Measurements from ENCODE around the gene SETD4.

Gene SETD4

GRCh38 chr21:36048357-36048756 lies 12.0 kb downstream of the SETD4 start:
- in situ Hi-C loops (cut with MboI; ENCODE audit: low sequenced_read_pairs): no loop called here

DNA sequence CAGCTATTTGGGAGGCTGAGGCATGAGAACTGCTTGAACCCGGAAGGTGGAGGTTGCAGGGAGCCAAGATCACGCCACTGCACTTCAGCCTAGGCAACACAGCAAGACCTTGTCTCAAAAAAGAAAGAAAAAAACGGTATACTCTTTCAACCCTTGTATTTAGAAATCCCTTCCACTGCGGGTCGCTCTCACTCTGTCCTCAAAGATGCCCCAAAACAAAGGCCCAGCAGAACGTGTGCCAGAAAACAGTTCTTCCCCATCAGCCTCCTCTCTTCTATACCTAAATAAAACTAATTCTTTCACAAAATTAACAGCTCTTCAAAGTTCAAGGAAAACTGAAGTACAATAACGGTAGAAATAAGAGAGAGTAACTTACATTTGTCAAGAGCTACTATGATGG lies 13.2 kb downstream of the SETD4 start:
- in situ Hi-C loops (cut with MboI; ENCODE audit: low sequenced_read_pairs): no loop called here

DNA sequence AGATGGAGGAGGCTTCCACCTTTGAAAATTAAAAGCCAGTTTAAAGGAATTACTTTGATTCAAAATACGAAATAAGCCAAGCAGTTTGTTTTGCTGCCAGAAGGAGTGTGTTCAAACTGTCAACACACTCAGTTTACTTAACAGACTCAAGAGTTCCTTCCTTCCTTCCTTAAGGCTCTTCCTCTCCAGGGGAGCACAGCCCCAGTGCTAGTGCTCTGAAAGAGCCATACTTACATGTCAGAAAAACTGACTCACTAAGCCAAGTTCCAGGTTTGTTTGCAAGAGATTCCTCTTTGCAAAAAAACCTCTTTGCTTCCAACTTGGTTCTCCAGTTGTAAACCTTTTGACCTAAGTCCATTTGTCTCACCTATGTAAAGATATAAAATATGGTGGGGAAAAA lies 14.3 kb downstream of the SETD4 start:
- in situ Hi-C loops (cut with MboI; ENCODE audit: low sequenced_read_pairs): no loop called here

DNA sequence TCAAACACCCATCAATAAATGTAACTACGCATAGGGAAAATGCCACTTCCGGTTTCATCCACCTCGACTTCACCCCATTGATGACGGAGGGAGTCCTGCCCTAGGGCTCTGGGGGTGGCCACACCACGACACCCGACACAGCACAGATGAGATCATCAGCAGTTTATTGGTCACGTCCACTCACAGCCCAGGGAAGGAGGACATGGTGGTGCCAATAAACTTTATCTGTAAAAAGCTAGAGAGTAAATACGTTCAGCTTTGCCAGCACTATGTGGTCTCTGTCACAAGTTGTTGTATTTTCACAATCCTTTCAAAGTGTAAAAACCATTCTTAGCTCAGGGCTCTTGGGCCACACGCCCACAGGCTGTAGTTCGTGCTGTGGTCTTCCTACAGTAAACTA lies 16.3 kb downstream of the SETD4 start:
- in situ Hi-C loops (cut with MboI; ENCODE audit: low sequenced_read_pairs): no loop called here

GRCh38 chr21:36041910-36042309 lies 18.4 kb downstream of the SETD4 start:
- in situ Hi-C loops (cut with MboI; ENCODE audit: low sequenced_read_pairs): no loop called here

- in situ Hi-C loops (cut with MboI; ENCODE audit: low sequenced_read_pairs): no loop called here
Observed at GRCh38 chr21:36040389-36040788, 19.9 kb downstream of the SETD4 start.

- in situ Hi-C loops (cut with MboI; ENCODE audit: low sequenced_read_pairs): no loop called here
Observed at GRCh38 chr21:36039861-36040260, 20.5 kb downstream of the SETD4 start.

- in situ Hi-C loops (cut with MboI; ENCODE audit: low sequenced_read_pairs): no loop called here
Observed at GRCh38 chr21:36038701-36039497, 21.4 kb downstream of the SETD4 start.

DNA sequence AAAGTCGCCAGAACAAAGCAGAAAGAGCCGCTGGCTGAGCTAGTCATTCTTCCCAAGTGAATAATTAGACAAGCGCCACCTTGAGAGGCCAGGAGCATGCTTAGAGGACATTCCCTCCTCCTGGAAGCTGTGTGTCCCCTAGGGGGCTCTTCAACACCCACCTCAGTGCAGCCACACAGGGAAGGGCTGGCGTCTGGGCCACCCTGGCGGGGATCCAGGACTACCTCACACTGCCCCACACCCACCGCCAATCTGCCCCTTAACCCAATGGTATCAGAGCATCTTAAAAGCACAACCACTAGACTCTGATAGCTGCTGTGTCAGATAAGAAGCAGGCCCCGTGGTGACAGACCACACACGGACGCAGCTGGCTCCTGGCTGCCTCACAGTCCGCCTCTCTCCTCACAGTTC lies 24.9 kb downstream of the SETD4 start:
- in situ Hi-C loops (cut with MboI; ENCODE audit: low sequenced_read_pairs): no loop called here

- in situ Hi-C loops (cut with MboI; ENCODE audit: low sequenced_read_pairs): no loop called here
Observed at GRCh38 chr21:36034211-36034913, 26.0 kb downstream of the SETD4 start.

DNA sequence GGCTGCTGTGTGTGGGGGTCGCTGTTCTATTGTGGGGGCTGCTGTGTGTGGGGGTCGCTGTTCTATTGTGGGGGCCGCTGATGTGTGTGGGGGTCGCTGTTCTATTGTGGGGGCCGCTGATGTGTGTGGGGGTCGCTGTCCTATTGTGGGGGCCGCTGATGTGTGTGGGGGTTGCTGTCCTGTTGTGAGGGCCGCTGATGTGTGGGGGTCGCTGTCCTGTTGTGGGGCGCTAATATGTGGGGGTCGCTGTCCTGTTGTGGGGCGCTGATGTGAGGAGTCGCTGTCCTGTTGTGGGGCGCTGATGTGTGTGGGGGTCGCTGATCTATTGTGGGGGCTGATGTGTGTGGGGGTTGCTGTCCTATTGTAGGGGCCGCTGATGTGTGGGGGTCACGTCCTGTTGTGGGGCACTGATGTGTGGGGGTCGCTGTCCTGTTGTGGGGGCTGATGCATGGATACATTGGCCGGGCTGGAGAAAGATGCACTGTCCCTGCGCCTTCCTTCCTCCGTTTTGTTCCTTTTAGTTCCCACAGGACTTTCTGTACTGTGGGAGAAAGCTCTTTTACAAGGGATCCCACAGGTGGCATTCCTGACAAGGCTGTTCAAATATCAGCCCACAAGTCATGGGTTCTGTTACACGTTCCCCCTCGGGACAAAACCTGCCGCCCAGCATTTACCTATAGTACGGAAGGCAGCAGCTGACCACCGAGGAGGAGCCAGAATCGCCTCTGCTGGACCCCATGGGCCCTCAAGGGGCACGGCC lies 27.5 kb downstream of the SETD4 start:
- in situ Hi-C loops (cut with MboI; ENCODE audit: low sequenced_read_pairs): no loop called here

DNA sequence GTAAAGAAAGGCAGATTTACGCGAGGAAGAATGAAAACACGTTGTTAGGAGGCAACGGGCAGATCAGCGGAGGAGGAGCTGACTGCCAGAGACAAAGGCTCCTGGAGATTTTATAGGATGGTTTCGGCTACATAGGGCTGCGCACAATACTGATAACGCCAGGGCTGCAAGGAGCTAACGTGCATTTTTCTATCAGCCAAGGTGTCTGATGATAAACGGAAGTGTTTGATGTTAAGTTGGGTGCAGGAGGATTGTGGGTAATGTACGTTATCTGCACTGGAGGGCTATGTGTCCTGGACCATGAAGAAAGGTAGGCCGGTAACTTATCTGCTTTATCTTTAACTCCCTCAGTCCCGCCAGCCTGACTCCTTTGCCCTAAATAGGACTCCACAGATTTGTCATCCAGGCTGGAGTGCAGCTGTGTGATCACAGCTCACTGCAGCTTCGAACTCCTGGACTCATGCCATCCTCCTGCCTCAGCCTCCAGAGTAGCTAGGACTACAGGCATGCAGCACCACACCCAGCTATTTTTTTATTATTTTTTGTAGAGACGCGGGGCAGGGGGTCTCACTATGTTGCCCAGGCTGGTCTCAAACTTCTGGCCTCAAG lies 29.6 kb downstream of the SETD4 start:
- in situ Hi-C loops (cut with MboI; ENCODE audit: low sequenced_read_pairs): no loop called here

GRCh38 chr21:36029309-36029708 lies 31.0 kb downstream of the SETD4 start:
- in situ Hi-C loops (cut with MboI; ENCODE audit: low sequenced_read_pairs): no loop called here

DNA sequence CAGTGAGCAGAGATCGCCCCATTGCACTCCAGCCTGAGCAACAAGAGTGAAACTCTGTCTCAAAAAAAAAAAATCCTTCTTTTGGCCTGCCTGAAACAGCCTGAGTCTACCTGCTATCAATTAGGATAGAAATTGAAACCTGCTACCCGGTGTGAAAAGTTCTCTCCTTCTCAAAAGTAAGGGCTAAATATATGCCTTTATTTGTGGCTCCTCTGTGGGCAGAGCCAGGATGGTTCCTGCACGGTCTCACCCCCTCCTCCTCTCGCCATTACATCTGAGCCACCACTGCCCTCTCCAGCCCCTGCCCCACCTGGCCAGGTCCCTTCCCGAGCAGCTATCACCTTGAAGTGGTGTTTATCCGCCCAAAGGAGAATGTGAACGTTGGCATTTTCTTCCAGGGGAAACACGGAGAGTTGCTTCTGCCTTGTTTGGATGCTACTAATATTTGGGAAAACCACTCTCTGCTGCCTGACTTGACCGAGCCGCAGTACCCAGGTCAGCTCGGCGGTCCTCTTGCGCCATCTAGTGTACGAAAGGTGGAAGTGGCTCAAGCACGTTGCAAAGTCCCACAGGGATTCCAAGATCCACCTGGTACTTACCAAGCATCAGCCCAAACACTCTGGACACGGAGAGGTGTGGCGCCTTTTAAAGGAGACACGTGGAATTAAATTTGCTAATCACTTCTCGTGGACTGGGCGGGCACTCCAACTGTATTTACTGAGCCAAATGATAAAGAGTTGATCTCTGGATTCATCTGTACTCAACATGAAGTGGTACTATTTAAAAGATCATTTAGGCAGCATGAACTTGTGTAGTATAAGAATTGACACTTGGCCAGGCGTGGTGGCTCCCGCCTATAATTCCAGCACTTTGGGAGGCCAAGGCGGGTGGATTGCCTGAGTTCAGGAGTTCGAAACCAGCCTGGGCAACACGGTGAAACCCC lies 31.9 kb downstream of the SETD4 start:
- in situ Hi-C loops (cut with MboI; ENCODE audit: low sequenced_read_pairs): no loop called here

GRCh38 chr21:36027347-36027746 lies 33.0 kb downstream of the SETD4 start:
- in situ Hi-C loops (cut with MboI; ENCODE audit: low sequenced_read_pairs): no loop called here

DNA sequence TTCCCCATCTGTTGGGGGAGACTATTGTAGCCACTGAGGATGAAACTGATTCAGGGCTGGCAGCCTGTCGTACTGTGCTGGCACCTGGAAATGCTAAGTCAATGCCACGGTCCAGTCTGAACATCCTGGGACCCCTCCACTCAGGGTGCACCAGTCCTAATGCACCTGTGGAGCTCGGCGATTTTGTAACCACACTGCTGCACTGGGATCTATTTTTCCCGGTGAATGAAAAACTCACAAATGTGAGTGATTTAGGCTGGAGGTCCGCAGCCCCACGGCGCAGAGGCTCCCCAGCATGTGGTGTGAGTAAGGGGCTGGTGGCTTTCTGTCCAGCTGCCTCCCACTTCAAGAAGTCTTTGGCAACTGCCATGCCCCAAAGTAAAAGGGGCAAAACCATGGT lies 35.5 kb downstream of the SETD4 start:
- in situ Hi-C loops (cut with MboI; ENCODE audit: low sequenced_read_pairs): no loop called here

- in situ Hi-C loops (cut with MboI; ENCODE audit: low sequenced_read_pairs): no loop called here
Observed at GRCh38 chr21:36023092-36023480, 37.2 kb downstream of the SETD4 start.

- in situ Hi-C loops (cut with MboI; ENCODE audit: low sequenced_read_pairs): no loop called here
Observed at GRCh38 chr21:36022427-36023091, 37.8 kb downstream of the SETD4 start.

DNA sequence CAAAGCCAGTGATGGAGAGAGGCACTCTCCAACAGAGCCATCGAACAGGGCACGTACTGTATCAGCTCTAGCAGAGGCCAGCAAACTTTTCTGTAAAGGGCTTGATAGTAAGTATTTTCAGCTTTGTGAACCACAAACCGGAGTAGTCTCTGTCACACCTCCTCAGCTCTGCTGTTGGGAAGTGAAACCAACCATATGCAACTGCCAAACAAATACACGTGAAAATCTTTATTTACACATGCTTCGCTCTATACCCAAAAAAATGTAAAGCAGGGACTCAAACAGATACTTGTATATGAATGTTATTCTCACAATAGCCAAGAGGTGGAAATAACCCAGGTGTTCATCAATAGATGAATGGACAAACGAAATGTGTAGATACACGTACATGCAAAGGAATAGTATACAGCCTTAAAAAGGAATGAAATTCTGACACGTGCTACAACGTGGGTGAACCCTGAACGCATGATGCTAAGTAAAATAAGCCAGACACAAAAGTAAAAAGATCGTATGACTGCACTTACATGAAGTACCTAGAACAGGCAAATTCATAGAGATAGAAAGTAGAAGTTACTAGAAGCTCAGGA lies 39.0 kb downstream of the SETD4 start:
- in situ Hi-C loops (cut with MboI; ENCODE audit: low sequenced_read_pairs): no loop called here

All from HL-60/S4 treated with phorbol 12-myristate 13-acetate at 8.2 ng/mL for 4 days and 3 days (cell line).